Activated naive CD8-positive, alpha-beta T cell treated with anti-CD3 and anti-CD28 coated beads, Interleukin-2, amount 10 ng/mL, durations not matched to agents 7 days and 5 days (primary cell): ENCODE measurements around the gene SLC17A9. TPM values are rescaled to one million over a fixed set of nuclear protein-coding genes. Genes with fewer than 3 reads are reported as not detected.

ENCODE experiments used
- ATAC-seq: fragments of 150-1000 bp; cut with Tn5 transposase; one replicate; pipeline ENCODE4 v1.10.0; 2021; ENCODE audit warnings: low read depth, moderate library complexity
- POLR2A ChIA-PET: fragments of 350-600 bp; sonication (Branson Sonifier 250); formaldehyde crosslinking; loops from one replicate; lab custom pipeline; 2021; ENCODE audit warnings: antibody characterized with exemption; lab: Charles Lee
- DNase-seq: peaks from one replicate; pipeline ENCODE4 v3.0.0; 2021
- H3K27ac Mint-ChIP-seq: one replicate; pipeline ENCODE4 v1.8.0; 2022; ENCODE audit warnings: mild to moderate bottlenecking, mixed read lengths
- H3K27me3 Mint-ChIP-seq: one replicate; pipeline ENCODE4 v1.8.0; 2022; ENCODE audit warnings: mild to moderate bottlenecking, moderate library complexity, mixed read lengths
- H3K36me3 Mint-ChIP-seq: one replicate; pipeline ENCODE4 v1.8.0; 2021; ENCODE audit warnings: mild to moderate bottlenecking, mixed read lengths
- H3K4me1 Mint-ChIP-seq: one replicate; pipeline ENCODE4 v1.8.0; 2021; ENCODE audit warnings: mixed read lengths
- H3K4me3 Mint-ChIP-seq: one replicate; pipeline ENCODE4 v1.8.0; 2022; ENCODE audit warnings: mild to moderate bottlenecking, moderate library complexity, mixed read lengths
- H3K9me3 Mint-ChIP-seq: one replicate; pipeline ENCODE4 v1.8.0; 2021; ENCODE audit warnings: mixed read lengths
- total RNA-seq, 2 experiments: library from RNA; stranded (reverse); gene quantifications; one replicate each; pipeline ENCODE4 v1.2.3, GENCODE V29; 2021

Gene SLC17A9
- total RNA-seq, 2 experiments from 2014 or later = 40.9 to 43.5 TPM

- POLR2A ChIA-PET = interaction anchor here (1.1 kb wide), 1 partner anchor 9 kb away, joined by 3 read pairs; no protein-coding TSS in a partner anchor
Measured at GRCh38 chr20:62964700-62965099, 12.2 kb downstream of the SLC17A9 start.

GRCh38 chr20:62965363-62965771 is 12.9 kb downstream of the SLC17A9 start:
- Mint-ChIP-seq H3K27me3 (no peaks in the 10 kb centered on the region), H3K4me3 (no peak overlapping the region), H3K36me3 (peaks cover 1% of the 10 kb centered on the region), H3K27ac (no peak overlapping the region), H3K4me1 (no peaks in the 10 kb centered on the region), H3K9me3 (no peaks in the 10 kb centered on the region)
- POLR2A ChIA-PET = interaction anchor here (1.1 kb wide), 1 partner anchor 10 kb away, joined by 3 read pairs; no protein-coding TSS in a partner anchor
- ATAC-seq (no peak), DNase-seq (no peak)

More at GRCh38 chr20:62964700-62965099, 12.2 kb downstream of the SLC17A9 start:
- Mint-ChIP-seq H3K27me3 (no peaks in the 10 kb centered on the region), H3K27ac (no peak overlapping the region), H3K36me3 (peaks cover 4% of the 10 kb centered on the region), H3K4me1 (peaks cover 4% of the 10 kb centered on the region), H3K4me3 (no peak overlapping the region), H3K9me3 (no peaks in the 10 kb centered on the region)
- no peak for DNase-seq
- no peak for ATAC-seq

- H3K4me1 Mint-ChIP-seq = peaks cover under 1% of the 10 kb centered on the region
- ATAC-seq = no peak
- DNase-seq = no peak
- H3K9me3 Mint-ChIP-seq = no peaks in the 10 kb centered on the region
- no peak overlapping the region for H3K27ac Mint-ChIP-seq
- H3K27me3 Mint-ChIP-seq = peaks cover 3% of the 10 kb centered on the region
- H3K36me3 Mint-ChIP-seq = peaks cover 1% of the 10 kb centered on the region
- POLR2A ChIA-PET = no interaction called here
- no peak overlapping the region for H3K4me3 Mint-ChIP-seq
Measured at GRCh38 chr20:62966212-62967148, 14.0 kb downstream of the SLC17A9 start.

GRCh38 chr20:62967149-62967501 is 14.6 kb downstream of the SLC17A9 start:
- H3K36me3 Mint-ChIP-seq = peaks cover 1% of the 10 kb centered on the region
- DNase-seq (no peak), ATAC-seq (no peak)
- H3K9me3 Mint-ChIP-seq = no peaks in the 10 kb centered on the region
- H3K4me3 Mint-ChIP-seq = no peak overlapping the region
- peaks cover 9% of the 10 kb centered on the region for H3K27me3 Mint-ChIP-seq
- peaks cover 7% of the 10 kb centered on the region for H3K4me1 Mint-ChIP-seq
- POLR2A ChIA-PET = no interaction called here
- H3K27ac Mint-ChIP-seq = no peak overlapping the region

- Mint-ChIP-seq H3K36me3 (peaks cover 1% of the 10 kb centered on the region), H3K27me3 (peaks cover 14% of the 10 kb centered on the region), H3K4me3 (no peak overlapping the region), H3K27ac (no peak overlapping the region), H3K4me1 (peaks cover 12% of the 10 kb centered on the region), H3K9me3 (no peaks in the 10 kb centered on the region)
- no peak for DNase-seq
- POLR2A ChIA-PET = no interaction called here
- no peak for ATAC-seq
Measured at GRCh38 chr20:62967628-62968351, 15.3 kb downstream of the SLC17A9 start.

- Mint-ChIP-seq H3K27ac (no peak overlapping the region), H3K4me3 (no peak overlapping the region), H3K27me3 (peaks cover 22% of the 10 kb centered on the region), H3K4me1 (peaks cover 12% of the 10 kb centered on the region), H3K9me3 (no peaks in the 10 kb centered on the region), H3K36me3 (peaks cover 1% of the 10 kb centered on the region)
- POLR2A ChIA-PET = no interaction called here
- ATAC-seq (no peak), DNase-seq (no peak)
Measured at GRCh38 chr20:62968378-62969178, 16.1 kb downstream of the SLC17A9 start.

GRCh38 chr20:62969179-62969760 is 16.8 kb downstream of the SLC17A9 start:
- no peak overlapping the region for H3K4me3 Mint-ChIP-seq
- H3K4me1 Mint-ChIP-seq = peaks cover 12% of the 10 kb centered on the region
- DNase-seq (no peak), ATAC-seq (no peak)
- POLR2A ChIA-PET = interaction anchor here (1.4 kb wide), 1 partner anchor 15 kb away, joined by 3 read pairs; no protein-coding TSS in a partner anchor
- peaks cover 1% of the 10 kb centered on the region for H3K36me3 Mint-ChIP-seq
- no peaks in the 10 kb centered on the region for H3K9me3 Mint-ChIP-seq
- peaks cover 29% of the 10 kb centered on the region for H3K27me3 Mint-ChIP-seq
- H3K27ac Mint-ChIP-seq = no peak overlapping the region

- POLR2A ChIA-PET = interaction anchor here (1.4 kb wide), 1 partner anchor 16 kb away, joined by 3 read pairs; no protein-coding TSS in a partner anchor
- Mint-ChIP-seq H3K27ac (no peak overlapping the region), H3K4me1 (peaks cover 12% of the 10 kb centered on the region), H3K36me3 (peaks cover 1% of the 10 kb centered on the region), H3K4me3 (no peak overlapping the region), H3K27me3 (peaks cover 35% of the 10 kb centered on the region), H3K9me3 (no peaks in the 10 kb centered on the region)
- ATAC-seq = no peak
- DNase-seq = no peak
Measured at GRCh38 chr20:62969939-62970306, 17.4 kb downstream of the SLC17A9 start.

- H3K4me1 Mint-ChIP-seq = peaks cover 12% of the 10 kb centered on the region
- H3K27ac Mint-ChIP-seq = no peak overlapping the region
- no peak for DNase-seq
- H3K4me3 Mint-ChIP-seq = no peak overlapping the region
- ATAC-seq = no peak
- POLR2A ChIA-PET = interaction anchor here (1.1 to 1.4 kb wide), 3 partner anchors 10 to 16 kb away, joined by 3 to 5 read pairs (median 4); no protein-coding TSS in a partner anchor
- peaks cover 1% of the 10 kb centered on the region for H3K36me3 Mint-ChIP-seq
- H3K27me3 Mint-ChIP-seq = peaks cover 37% of the 10 kb centered on the region
- H3K9me3 Mint-ChIP-seq = no peaks in the 10 kb centered on the region
Measured at GRCh38 chr20:62970307-62971210, 18.1 kb downstream of the SLC17A9 start.

GRCh38 chr20:62971211-62971949 is 18.9 kb downstream of the SLC17A9 start:
- H3K36me3 Mint-ChIP-seq = no peaks in the 10 kb centered on the region
- peaks cover 12% of the 10 kb centered on the region for H3K4me1 Mint-ChIP-seq
- no peak for ATAC-seq
- no peak overlapping the region for H3K4me3 Mint-ChIP-seq
- peak overlapping the region; percentile 26 for H3K27ac Mint-ChIP-seq
- no peaks in the 10 kb centered on the region for H3K9me3 Mint-ChIP-seq
- no peak for DNase-seq
- POLR2A ChIA-PET = interaction anchor here (1.1 to 1.3 kb wide), 2 partner anchors 9 to 12 kb away, joined by 4 to 5 read pairs; no protein-coding TSS in a partner anchor
- peaks cover 40% of the 10 kb centered on the region for H3K27me3 Mint-ChIP-seq
